ENCODE results near the gene VPS9D1. TPM values are rescaled to one million over a fixed set of nuclear protein-coding genes. Genes with fewer than 3 reads are reported as not detected.

Gene VPS9D1
- 10 to 100 TPM in 3 of 6 experiments, 1 to 10 TPM in 3; 5.6 to 12.4 (median 9.4) TPM for total RNA-seq
- long read RNA-seq, result 0 reads

- Histone ChIP-seq H3K36me3 (peaks cover 0 to 20% (median 10%) of the 10 kb centered on the region in 4 donors), H3K4me1 (peaks cover 0 to 31% (median 12%) of the 10 kb centered on the region in 4 donors), H3K9me3 (no peaks in the 10 kb centered on the region), H3K4me3 (peak within 1 kb of the TSS; percentile 89 to 98 (median 94)), H3K27me3 (no peaks in the 10 kb centered on the region), H3K27ac (peak within 1 kb of the TSS; percentile 90 to 95 (median 95))
- intact Hi-C loops (cut with DNase I), result no loop called here
- ATAC-seq (peak; percentile 76 to 85 (median 80)), DNase-seq (peak; percentile 92 to 93 (median 93))
- 0% methylated on average over 8 of the region's 103 CpGs for WGBS (ENCODE audit: insufficient coverage, low coverage, low lambda C conversion rate, missing lambda C conversion rate)
- TF ChIP-seq CTCF (IDR thresholded peaks at IDR 0.05), result no peak
- TF ChIP-seq POLR2A (IDR thresholded peaks at IDR 0.05), result peak; percentile 56
These were observed at the start of gene VPS9D1, which contains the start of gene ZNF276 for GRCh38 chr16:89720813-89721545. Gene VPS9D1 (minus strand): TSS chr16:89720898. CDS start chr16:89720861, 37 bp downstream. Gene ZNF276 (plus strand): TSS chr16:89721537. CDS start chr16:89721641, 104 bp downstream.

- no peak overlapping the region for H3K27ac ChIP-seq
- no peak for DNase-seq
- H3K36me3 ChIP-seq, result no peaks in the 10 kb centered on the region
- intact Hi-C loops (cut with DNase I), result no loop called here
- H3K9me3 ChIP-seq, result no peaks in the 10 kb centered on the region
- ATAC-seq, result no peak
- H3K4me1 ChIP-seq, result no peaks in the 10 kb centered on the region
- no peak for TF ChIP-seq POLR2A (IDR thresholded peaks at IDR 0.05)
- no peak for TF ChIP-seq CTCF (IDR thresholded peaks at IDR 0.05)
- no peak overlapping the region for H3K4me3 ChIP-seq
- WGBS (ENCODE audit: insufficient coverage, low coverage, low lambda C conversion rate, missing lambda C conversion rate), result 92% methylated on average over 9 of the region's 16 CpGs
- no peaks in the 10 kb centered on the region for H3K27me3 ChIP-seq
These were observed 49.7 kb upstream of the VPS9D1 start for GRCh38 chr16:89770367-89770766.

GRCh38 chr16:89765292-89765830, 44.7 kb upstream of the VPS9D1 start:
- 50% methylated on average over 2 of the region's 10 CpGs for WGBS (ENCODE audit: insufficient coverage, low coverage, low lambda C conversion rate, missing lambda C conversion rate)
- Histone ChIP-seq H3K4me3 (peak overlapping the region in 2 of 3 donors; percentile 47 to 70), H3K27ac (peak overlapping the region; percentile 78 to 96 (median 83)), H3K9me3 (no peaks in the 10 kb centered on the region), H3K36me3 (no peaks in the 10 kb centered on the region), H3K4me1 (peaks cover 0 to 15% (median 0%) of the 10 kb centered on the region in 4 donors), H3K27me3 (no peaks in the 10 kb centered on the region)
- intact Hi-C loops (cut with DNase I), result no loop called here
- TF ChIP-seq CTCF (IDR thresholded peaks at IDR 0.05) (no peak), POLR2A (IDR thresholded peaks at IDR 0.05) (no peak)
- ATAC-seq (peak; percentile 19 to 34 (median 28)), DNase-seq (no peak)

GRCh38 chr16:89764711-89765201, 44.1 kb upstream of the VPS9D1 start:
- WGBS (ENCODE audit: insufficient coverage, low coverage, low lambda C conversion rate, missing lambda C conversion rate), result 0% methylated on average over 5 of the region's 18 CpGs
- H3K4me3 ChIP-seq, result peak overlapping the region; percentile 47 to 70 (median 51)
- peak; percentile 67 for TF ChIP-seq POLR2A (IDR thresholded peaks at IDR 0.05)
- TF ChIP-seq CTCF (IDR thresholded peaks at IDR 0.05), result no peak
- ATAC-seq (peak; percentile 87 to 94 (median 92)), DNase-seq (peak; percentile 73 to 83 (median 76))
- peaks cover 0 to 15% (median 0%) of the 10 kb centered on the region in 4 donors for H3K4me1 ChIP-seq
- peak overlapping the region; percentile 78 to 96 (median 83) for H3K27ac ChIP-seq
- H3K9me3 ChIP-seq, result no peaks in the 10 kb centered on the region
- intact Hi-C loops (cut with DNase I), result no loop called here
- no peaks in the 10 kb centered on the region for H3K27me3 ChIP-seq
- H3K36me3 ChIP-seq, result no peaks in the 10 kb centered on the region
